ENCODE results near the gene STAP1. TPM values are rescaled to one million over a fixed set of nuclear protein-coding genes. Genes with fewer than 3 reads are reported as not detected.

Gene STAP1
- total and polyA plus RNA-seq, 2 of the 8 experiments (the other 6 are each of a cell fraction or from before 2014, with no cell fraction given), result not detected

DNA sequence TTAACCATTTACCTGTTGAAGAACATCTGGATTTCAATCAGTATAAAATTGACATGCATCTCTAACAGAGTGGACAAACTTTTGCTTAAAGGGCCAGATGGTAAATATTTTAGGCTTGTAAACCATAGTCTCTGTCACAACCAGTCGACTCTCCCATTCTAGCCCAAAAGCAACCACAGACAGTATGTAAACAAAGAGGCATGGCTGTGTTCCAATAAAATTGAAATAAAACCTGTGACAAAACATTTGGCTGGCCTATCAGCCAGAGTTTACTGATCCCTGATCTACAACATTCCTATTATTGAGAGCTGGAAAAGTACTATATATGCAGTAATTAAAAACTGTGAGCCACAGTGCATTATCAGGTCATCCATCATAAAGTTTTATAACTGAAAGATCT lies 16.5 kb upstream of the STAP1 start:
- Histone ChIP-seq H2BK120ac (replicated peaks; ENCODE audit: low read depth, low read length) (no peak overlapping the region), H3K79me2 (ENCODE audit: control insufficient read depth in 1 of 2, insufficient read depth in 2 of 2, low read length in 2 of 2) (peaks cover 0 to 35% of the 10 kb centered on the region in 2 experiments; a peak in 2 of 4 replicates), H3K9ac (replicated peaks in 1 of 4; ENCODE audit: extremely low read depth in 1 of 4, low read depth in 3 of 4, low read length in 3 of 4) (no peak overlapping the region), H2AK5ac (ENCODE audit: low read depth, low read length) (no peak overlapping the region), H3K4me2 (ENCODE audit: insufficient read depth in 1 of 2, low read depth in 2 of 2, low read length in 2 of 2) (no peak overlapping the region), H3K27me3 (replicated peaks in 1 of 4; ENCODE audit: control insufficient read depth in 3 of 4, extremely low read depth in 1 of 4, insufficient read depth in 3 of 4, low read length in 3 of 4) (no peaks in the 10 kb centered on the region), H3K27ac (ENCODE audit: low read depth, low read length) (no peak overlapping the region), H3K4me3 (ENCODE audit: extremely low read depth in 1 of 4, insufficient read depth in 2 of 4, low read depth in 3 of 4, low read length in 4 of 4) (no peak overlapping the region), H3K36me3 (ENCODE audit: control insufficient read depth in 2 of 4, insufficient read depth in 4 of 4, low read length in 3 of 4) (peaks cover 2 to 38% (median 16%) of the 10 kb centered on the region in 4 experiments; a peak in 7 of 8 replicates), H2AFZ (ENCODE audit: low read length) (no peak overlapping the region), H3K23ac (ENCODE audit: insufficient read length) (no peak overlapping the region), H4K5ac (ENCODE audit: insufficient read length, low read depth, low read length) (no peak overlapping the region), H3K14ac (ENCODE audit: insufficient read length) (no peak overlapping the region), H3K18ac (ENCODE audit: extremely low read depth, low read length) (no peak overlapping the region), H3K9me3 (ENCODE audit: insufficient read depth in 2 of 2, low read depth in 1 of 2, low read length in 1 of 2) (no peaks in the 10 kb centered on the region), H4K8ac (ENCODE audit: extremely low read depth, insufficient read depth, low read length) (no peak overlapping the region), H3K56ac (replicated peaks; ENCODE audit: insufficient read length, low read depth, low read length) (no peak overlapping the region), H2BK15ac (ENCODE audit: low read length) (no peak overlapping the region), H3K4me1 (replicated peaks in 1 of 4; ENCODE audit: control insufficient read depth in 3 of 4, insufficient read depth in 4 of 4, low read length in 3 of 4) (no peaks in the 10 kb centered on the region), H4K20me1 (replicated peaks in 1 of 2; ENCODE audit: control insufficient read depth in 1 of 2, insufficient read depth in 2 of 2, low read length in 2 of 2) (no peaks in the 10 kb centered on the region), H3K23me2 (ENCODE audit: low read depth, low read length) (no peaks in the 10 kb centered on the region), H2BK20ac (ENCODE audit: low read length) (no peak overlapping the region), H2BK12ac (ENCODE audit: low read depth, low read length) (no peak overlapping the region), H3K79me1 (ENCODE audit: low read depth, low read length) (no peaks in the 10 kb centered on the region), H2BK5ac (ENCODE audit: low read depth, low read length) (no peak overlapping the region), H4K91ac (replicated peaks; ENCODE audit: insufficient read length, low read length) (no peak overlapping the region), H3K4ac (replicated peaks; ENCODE audit: insufficient read length, low read depth, low read length) (no peak overlapping the region)
- FAIRE-seq (no peak), DNase-seq (ENCODE audit: low read depth in 1 of 2, low spot score in 2 of 2) (no peak)
- no peak for TF ChIP-seq SIX5 (IDR thresholded peaks at IDR 0.05; ENCODE audit: low read depth, low read length)
- CTCF ChIA-PET (ENCODE audit: partially characterized antibody), result no interaction called here
- 89% methylated on average over 1 of the region's 1 CpG; no CpG with 5 or more reads in 1 of the 2 experiments for WGBS, 2 experiments (ENCODE audit: extremely low coverage in 1 of 2, insufficient coverage in 1 of 2, insufficient read length in 1 of 2, insufficient replicate concordance in 2 of 2, low coverage in 1 of 2, low lambda C conversion rate in 2 of 2, missing lambda C conversion rate in 1 of 2)
- POLR2A ChIA-PET (ENCODE audit: partially characterized antibody), result no interaction called here

All from H1 (cell line).